GM08714 (cell line): ENCODE results near the gene PRSS33.

Experiments used
- H3K4me3 ChIP-seq: fragments of 200-500 bp; sonication (Bioruptor generic); 2 replicates; pipeline ENCODE4 v1.5.1; 2014; ENCODE audit warnings: mild to moderate bottlenecking, low read length, inconsistent platforms
- ZNF274 ChIP-seq: IDR thresholded peaks from 2 replicates; pipeline ENCODE4 v1.6.1; 2012; ENCODE audit warnings: mild to moderate bottlenecking, low read depth, low read length

Gene PRSS33, protein sequence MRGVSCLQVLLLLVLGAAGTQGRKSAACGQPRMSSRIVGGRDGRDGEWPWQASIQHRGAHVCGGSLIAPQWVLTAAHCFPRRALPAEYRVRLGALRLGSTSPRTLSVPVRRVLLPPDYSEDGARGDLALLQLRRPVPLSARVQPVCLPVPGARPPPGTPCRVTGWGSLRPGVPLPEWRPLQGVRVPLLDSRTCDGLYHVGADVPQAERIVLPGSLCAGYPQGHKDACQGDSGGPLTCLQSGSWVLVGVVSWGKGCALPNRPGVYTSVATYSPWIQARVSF

DNA sequence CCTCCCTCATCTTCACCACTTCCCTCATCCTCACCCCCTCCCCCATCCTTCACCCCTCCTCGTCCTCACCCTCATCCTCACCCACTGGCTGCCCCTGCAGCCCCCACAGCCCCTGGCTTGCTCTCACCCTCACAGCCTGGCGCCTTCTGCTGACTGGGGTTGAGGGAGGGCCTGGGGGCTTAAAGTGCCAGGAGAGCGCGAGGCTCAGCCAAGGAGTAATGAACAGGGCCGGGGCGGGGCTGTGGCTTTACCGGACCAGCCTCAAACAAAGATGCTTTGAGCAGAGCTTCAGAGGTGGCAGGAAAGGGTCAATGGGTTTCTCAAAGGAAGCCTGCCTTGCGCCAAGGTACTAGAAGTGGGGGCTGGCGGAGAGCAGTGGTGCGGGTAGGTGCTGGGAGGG is at the start of gene PRSS33:
PRSS33 (minus strand) TSS at position 155 of the 400 bp plus-strand sequence. CDS start 1,013 bp downstream, outside the sequence.
- no peak for TF ChIP-seq ZNF274

DNA sequence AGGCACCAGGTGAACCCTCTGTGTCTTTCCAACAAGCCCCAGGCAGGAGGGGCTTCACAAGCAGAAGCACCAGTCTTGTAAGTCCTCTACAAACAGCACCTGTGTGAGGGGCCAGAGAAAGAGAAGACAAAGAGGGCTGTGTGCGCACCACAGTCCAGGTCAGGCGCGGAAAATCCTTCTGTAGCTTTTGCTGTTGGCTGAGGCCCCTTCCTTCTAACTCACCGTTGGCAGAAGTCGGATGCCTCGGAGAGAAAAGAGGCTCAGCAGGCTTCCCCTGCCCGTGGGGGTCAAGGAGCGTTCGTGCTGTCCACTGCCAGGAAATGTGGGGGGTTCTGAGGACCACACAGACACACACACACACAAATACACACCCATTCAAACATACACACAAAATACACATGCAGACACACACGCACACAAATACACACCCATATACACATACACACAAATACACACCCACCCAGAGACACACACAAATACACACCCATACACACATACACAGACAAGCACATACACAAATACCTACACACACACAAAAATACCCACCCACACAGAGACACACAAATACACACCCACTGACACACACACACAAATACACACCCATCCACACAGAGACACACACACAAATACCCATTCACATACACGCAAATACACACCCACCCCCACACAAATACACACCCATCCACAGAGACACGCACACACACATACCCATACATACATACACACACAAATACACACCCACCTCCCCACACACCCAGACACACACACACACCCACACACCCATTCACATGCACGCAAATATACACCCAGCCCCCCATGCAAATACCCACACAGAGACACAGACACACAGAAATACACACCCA is 49.5 kb upstream of the PRSS33 start:
- no peak for TF ChIP-seq ZNF274

More for the DNA sequence above, at the start of gene PRSS33:
- H3K4me3 ChIP-seq, result no peak within 1 kb of the TSS

DNA sequence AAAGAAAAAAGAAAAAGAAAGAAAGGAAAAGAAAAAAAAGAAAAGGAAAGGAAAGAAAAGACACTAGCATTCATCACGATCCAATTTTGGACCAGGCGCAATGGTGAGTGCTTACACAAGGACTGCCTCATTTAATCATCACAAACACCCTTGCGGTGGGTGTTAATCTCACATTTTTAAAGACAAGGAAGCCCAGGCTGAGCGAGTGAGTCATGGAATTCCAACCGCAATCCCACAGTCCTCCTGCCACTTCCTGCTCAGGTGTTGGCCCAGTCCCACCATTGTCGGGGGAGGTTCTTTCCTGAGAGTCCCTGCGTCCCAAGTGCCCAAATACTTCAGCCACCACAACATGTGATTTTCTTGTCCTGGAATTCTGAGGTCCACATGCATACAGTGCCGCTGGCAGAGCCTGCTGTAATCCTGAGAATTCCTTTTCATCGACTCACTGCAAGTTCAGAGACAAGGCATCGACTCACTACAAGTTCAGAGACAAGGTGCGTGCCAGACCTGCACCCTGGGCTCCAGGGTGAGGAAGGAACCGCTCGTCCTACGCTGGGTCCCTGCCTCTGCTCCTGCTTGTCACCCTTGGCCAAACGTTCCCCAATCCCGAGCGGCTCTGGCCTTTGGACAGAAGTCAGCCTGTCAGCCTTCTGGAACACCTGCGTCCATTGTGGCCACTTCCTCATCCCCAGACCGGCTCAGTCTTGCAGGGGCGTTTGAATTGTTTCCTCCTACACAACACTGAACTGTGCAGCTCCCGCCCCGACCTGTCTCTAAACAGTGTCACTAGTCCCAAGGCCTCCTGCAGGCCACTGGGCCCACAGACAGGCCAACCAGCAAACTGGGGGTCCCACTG is 48.5 kb upstream of the PRSS33 start:
- TF ChIP-seq ZNF274, result no peak
- H3K4me3 ChIP-seq, result no peak overlapping the region

More for the DNA sequence above, 49.5 kb upstream of the PRSS33 start:
- H3K4me3 ChIP-seq, result no peak overlapping the region

DNA sequence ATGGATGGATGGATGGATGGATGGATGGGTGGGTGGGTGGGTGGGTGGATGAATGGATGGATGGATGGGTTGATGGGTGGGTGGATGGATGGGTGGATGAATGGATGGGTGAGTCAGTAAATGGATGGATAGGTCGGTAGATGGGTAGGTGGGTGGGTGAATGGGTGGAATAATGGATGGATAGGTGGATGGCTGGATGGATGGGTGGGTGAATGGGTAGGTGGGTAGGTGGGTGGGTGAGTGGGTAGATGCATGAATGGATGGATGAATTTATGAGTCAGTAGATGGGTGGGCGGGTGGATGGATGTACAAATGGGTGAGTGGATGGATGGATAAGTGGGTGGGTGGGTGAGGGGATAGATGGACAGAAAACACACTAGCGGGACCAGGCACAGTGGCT is 47.6 kb upstream of the PRSS33 start:
- no peak for TF ChIP-seq ZNF274

DNA sequence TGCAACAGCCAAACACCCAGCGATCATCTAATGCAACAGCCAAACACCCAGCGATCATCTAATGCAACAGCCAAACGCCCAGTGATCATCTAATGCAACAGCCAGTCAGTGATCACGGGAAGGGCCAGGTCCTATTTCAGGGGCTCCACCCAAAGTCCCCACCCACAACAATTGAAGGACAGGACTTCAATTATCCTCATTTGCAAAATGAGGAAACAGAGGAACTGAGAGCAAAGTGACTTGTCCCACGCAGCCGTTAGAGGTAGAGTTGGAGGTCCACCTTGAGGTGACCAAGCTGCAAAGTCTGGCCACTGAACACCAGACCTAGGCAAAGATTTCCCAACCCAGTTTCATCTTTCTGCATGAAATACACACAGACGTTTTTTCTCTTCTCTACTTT is 46.4 kb upstream of the PRSS33 start:
- no peak for TF ChIP-seq ZNF274
- H3K4me3 ChIP-seq, result no peak overlapping the region

More for the DNA sequence above, 47.6 kb upstream of the PRSS33 start:
- H3K4me3 ChIP-seq, result no peak overlapping the region

DNA sequence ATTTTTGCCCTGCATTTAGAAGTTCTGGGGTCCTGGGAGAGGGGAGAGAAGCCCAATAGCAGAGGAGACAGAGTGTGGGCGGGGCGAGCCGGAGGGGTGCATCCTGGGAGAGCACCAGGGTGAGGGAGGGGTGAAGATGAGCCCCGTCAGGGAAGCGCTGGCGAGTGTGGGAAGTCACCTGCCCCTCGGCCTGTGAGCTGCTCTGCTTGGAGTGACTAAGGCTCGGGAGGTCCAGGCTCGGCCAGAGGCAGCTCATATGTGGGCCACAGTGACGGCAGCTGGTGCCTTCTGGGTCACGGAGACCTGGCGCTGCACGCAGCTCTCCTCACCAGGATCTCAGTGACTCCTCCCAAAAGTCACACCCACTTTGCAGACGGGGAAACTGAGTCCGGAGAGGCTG is 43.8 kb upstream of the PRSS33 start:
- no peak overlapping the region for H3K4me3 ChIP-seq
- TF ChIP-seq ZNF274, result no peak

DNA sequence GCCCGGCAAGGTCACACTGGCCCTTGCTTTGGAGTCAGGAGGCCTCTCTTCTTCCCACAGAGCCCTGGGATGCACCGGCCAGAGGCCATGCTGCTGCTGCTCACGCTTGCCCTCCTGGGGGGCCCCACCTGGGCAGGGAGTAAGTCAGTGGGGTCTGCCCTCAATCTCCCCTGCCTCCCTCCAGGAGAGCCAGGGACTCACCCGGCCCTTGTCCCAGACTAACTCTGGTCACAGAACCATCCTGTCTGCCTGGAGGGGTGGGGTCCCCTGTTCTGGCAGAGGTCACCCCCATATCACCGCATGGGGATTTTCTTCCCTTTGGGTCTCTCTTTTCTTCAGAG is 43.0 kb upstream of the PRSS33 start:
- TF ChIP-seq ZNF274, result no peak
- H3K4me3 ChIP-seq, result no peak overlapping the region; the same call in 1 of the 2 replicates

DNA sequence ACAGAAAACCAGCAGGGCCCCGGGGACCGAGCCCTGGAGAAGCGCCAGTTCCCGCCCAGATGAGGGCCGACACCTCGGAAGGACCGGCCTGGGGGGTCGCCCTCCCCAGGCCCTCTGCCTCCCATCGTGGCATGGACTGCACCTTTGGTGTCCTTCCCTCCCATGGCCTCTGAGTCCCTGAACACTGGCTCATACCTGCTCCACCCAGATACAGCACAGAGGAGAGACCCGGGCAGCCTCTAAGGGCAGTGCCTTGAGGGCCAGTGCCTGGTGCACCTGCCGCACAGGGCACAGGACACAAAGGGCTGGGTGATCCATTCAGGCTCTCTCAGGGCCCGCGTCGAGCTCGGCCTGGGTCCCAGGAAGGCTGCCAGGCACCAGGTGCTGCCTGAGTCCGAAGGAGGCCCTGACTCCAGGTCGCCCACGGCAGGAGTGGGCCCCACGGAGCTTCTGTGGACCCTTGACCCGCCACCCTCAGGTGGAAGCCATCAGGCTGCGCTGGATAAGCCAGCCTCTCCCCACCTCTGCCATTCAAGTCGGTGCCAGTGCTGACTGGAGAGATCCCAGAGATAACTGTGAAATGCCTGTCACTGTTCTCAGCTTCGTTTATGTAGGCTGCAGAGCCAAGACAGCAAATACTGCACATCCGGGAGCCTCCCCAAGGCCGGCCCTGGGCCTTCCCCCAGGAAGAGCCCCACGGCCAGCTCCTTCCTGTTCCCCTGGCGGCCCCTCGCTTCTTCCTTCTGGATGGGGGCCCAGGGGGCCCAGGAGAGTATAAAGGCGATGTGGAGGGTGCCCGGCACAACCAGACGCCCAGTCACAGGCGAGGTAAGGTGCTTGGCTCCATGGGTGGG is 42.4 kb upstream of the PRSS33 start, which contains the start of gene ZG16B:
ZG16B (plus strand) TSS at position 803 of the 854 bp plus-strand sequence. CDS start 139 bp downstream, outside the sequence.
- no peak within 1 kb of the TSS; the same call in 1 of the 2 replicates for H3K4me3 ChIP-seq
- no peak for TF ChIP-seq ZNF274

DNA sequence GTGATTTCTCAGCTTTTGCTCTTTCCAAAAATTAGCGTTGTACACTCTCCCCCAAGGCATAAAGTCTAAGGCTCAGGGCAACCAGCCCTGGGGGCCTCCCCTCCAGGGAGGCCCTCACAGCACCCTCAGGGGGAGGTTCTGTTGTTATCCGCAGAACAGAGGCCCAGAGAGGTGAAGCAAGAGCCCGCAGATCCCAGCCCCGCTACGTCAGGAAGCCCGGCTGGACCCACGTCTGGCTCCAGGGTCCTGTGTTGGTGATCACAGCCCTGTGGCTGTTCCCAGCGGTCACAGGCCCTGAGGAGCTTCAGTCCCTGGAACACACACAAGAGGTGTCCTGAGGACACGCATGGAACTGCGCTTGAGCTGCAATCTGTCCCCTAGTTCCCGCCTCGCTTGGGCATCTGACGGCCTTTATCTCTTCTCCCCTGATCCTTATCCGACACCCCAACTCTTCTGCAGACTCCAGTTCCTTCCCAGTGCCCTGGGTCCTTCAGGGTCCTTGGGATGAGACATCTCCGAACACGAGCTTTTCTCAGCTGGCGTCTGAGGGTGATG is 41.6 kb upstream of the PRSS33 start:
- no peak overlapping the region for H3K4me3 ChIP-seq
- no peak for TF ChIP-seq ZNF274

DNA sequence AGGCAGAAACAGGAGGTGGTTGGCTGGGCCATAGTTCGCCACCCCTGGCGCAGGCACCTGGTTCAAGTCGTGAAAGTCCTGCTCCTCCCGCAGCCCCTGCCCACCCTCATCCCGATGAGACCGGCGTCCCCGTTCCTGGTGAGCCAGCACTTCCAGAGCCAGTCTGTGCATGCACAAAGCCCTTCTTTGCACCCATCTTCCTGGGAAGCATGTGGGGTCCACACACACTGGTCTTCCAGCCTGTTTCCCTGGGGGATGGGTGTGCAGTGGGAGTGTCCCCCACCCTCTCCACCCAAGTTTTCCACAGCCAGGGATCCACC is 41.1 kb upstream of the PRSS33 start:
- H3K4me3 ChIP-seq, result no peak overlapping the region
- TF ChIP-seq ZNF274, result no peak

DNA sequence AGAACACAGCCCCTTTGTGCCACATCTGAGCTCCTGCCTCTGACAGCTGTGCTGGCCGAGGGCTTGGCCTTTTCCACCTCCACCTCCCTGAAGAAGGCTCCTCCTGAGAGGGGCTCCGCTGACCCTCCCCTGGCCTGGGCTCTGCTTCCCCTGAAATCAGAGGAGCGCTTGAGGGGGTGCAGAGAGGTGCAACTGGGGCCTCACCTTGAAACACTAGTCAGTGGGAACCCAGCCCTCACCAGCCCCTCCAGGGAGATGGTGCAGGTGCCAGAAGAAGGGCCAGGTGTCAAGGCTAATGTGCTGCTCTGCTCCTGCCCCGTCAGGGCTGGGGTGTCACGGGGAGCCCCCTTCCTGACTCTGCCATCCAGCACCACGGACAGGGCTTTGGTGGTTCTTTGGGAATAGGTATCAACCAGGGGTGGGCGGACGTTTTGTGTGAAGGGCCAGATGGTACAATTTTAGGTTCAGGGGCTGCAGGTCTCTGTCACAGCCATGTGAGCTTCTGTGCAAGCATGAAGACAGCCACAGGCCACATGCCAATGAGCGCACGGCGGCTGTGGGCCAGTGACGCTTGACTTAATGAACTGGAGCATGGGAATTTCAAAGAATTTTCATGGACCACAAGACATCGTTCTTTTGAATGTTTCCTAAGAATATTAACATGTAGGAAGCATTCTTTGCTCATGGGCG is 40.6 kb upstream of the PRSS33 start:
- H3K4me3 ChIP-seq, result no peak overlapping the region
- no peak for TF ChIP-seq ZNF274

DNA sequence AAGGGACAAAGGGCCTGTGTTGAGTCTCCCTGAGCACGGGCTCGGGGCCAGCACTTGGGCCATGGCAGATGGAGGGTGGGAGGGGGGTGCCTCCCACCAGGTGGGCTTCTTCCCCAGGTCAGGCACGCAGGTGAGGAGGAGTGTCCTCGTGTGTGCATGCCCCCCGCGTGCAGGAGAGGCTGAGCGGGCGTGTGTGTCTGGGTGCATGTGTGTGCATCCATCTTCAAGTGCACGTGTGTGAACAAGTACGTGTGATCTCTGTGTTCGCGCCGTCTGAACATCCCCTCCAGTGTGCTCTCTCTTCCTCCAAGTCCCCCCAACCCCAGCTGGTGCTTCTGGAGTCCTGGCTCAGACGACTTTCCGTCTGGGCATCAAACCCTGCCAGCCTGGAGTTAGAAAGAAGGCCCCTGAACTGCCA is 40.0 kb upstream of the PRSS33 start:
- TF ChIP-seq ZNF274, result no peak
- H3K4me3 ChIP-seq, result no peak overlapping the region
